Putamen (tissue), 1 donor: ENCODE results near the gene SAXO2.
"Not testable (repeated sequence)": the region's sequence is repeated elsewhere in the genome, so short reads cannot be mapped to it uniquely, and the experiment has no call there.

Source experiments
- DNase-seq: peaks from one replicate; pipeline ENCODE4 v3.0.0-alpha.2; 2016; ENCODE audit warnings: low spot score

The SAXO2 gene

GRCh38 chr15:82314769-82315518 is 52.3 kb downstream of the SAXO2 start:
- no peak for DNase-seq

DNA sequence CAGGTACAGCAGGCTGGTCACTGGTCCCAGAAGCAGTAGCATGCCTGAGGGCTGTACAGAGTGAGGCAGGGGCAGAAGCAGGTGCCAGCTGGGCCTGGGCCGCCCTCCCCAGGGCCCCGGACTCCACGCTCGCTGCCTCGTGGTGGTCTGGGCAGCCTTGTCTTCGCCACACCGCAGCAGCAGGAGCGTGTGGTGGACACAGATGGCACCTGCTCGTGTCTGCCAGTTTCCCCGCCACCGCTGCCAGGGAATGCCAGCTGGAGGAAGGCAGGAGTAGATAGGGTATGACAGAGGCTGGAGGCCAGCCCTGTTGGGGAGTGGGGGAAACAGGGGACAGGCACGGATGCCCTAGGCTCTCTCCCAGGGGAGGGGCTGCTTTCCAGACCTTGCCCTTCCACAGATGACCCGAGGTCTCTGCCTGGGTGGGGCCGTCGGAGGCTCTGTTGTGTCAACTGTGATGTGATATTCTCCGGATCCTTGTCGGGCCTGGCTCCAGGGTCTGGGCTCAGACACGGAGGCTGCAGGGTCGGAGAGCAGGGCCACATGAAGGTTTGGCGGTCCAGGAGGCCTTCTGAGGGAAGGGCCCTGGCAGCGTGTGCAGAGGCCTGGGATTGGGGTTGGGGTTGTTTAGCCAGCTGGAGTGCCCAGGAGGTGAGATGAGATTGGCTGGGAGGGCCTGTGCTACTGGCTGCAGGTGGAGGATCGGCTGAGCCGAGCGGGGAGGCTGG is 53.1 kb downstream of the SAXO2 start:
- no peak for DNase-seq

- not testable (repeated sequence) for DNase-seq
Measured at GRCh38 chr15:82316247-82317090, 53.9 kb downstream of the SAXO2 start.

GRCh38 chr15:82317091-82317489 is 54.5 kb downstream of the SAXO2 start:
- DNase-seq: no peak

DNA sequence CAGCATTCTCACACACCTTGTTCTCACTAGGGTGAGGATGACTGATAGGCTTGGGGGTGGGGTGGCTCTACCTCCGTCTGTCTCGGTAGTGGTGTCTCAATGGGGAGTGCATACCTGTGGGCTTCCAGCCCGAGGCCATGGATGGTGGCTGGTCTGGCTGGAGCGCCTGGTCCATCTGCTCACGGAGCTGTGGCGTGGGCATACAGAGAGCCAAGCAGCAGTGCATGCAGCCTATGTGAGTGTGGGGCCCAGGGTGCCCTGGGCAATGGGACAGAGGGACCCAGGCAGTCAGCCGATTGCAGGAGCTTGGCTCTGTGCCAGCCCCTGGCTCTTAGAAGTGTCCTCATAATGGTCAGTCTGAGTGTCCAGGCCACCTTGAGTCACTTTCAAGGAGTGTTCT is 54.9 kb downstream of the SAXO2 start:
- DNase-seq: not testable (repeated sequence)

- not testable (repeated sequence) for DNase-seq
Measured at GRCh38 chr15:82318281-82318680, 55.7 kb downstream of the SAXO2 start.

DNA sequence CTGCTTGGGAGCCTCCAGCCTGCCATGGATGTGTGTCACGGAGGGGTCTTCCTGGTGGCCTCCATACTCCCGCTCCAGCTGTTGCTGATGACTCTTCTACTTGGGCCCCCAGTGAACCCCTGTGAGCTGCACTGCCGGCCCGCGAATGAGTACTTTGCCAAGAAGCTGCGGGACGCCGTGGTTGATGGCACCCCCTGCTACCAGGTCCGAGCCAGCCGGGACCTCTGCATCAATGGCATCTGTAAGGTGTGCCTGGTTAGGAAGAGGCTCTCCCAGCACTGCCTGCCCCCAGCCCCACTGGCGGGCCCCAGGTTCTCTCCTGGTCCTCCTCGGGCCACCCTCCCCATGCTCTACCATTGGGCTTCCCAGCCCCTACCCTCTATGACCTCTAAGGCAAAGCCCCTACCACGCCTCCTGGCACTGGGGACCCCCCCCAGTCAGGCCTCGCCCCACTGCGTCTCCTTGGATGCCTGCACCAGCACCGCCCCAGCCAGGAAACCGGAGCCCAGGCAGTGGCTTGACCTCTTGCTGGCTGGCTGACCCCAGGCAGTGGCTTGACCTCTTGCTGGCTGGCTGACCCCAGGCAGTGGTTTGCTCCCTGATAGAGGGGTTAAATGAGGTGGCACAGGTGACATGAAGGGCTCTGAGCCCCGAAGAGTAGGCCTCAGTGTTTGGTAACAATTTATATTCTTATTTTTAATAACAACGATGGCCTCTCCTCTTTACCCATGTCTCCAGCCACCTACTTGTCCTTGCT is 57.1 kb downstream of the SAXO2 start:
- not testable (repeated sequence) for DNase-seq

DNA sequence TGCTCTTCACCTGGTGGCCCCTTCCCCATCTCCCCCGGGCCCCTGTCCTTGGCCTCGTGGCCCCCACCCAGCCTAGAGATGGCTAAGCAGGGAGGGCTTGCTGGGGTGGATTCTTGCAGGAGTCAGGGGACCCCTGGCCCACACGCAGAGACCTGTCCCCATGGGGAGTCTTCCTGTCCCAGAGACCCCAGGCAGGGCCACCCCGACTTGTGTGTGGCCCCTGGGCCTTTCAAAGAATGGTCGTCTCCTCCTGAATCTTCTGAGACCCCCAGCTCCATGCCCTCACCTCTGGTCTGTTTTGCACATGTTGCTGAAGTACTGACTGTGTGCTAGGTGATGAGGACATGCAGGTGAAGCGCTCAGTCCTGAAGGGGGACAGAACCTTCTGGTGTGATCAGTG is 58.2 kb downstream of the SAXO2 start:
- not testable (repeated sequence) for DNase-seq

- DNase-seq: not testable (repeated sequence)
Measured at GRCh38 chr15:82322488-82322887, 59.9 kb downstream of the SAXO2 start.

GRCh38 chr15:82324831-82325230 is 62.2 kb downstream of the SAXO2 start:
- DNase-seq: not testable (repeated sequence)

GRCh38 chr15:82325646-82326045 is 63.0 kb downstream of the SAXO2 start:
- DNase-seq: not testable (repeated sequence)

DNA sequence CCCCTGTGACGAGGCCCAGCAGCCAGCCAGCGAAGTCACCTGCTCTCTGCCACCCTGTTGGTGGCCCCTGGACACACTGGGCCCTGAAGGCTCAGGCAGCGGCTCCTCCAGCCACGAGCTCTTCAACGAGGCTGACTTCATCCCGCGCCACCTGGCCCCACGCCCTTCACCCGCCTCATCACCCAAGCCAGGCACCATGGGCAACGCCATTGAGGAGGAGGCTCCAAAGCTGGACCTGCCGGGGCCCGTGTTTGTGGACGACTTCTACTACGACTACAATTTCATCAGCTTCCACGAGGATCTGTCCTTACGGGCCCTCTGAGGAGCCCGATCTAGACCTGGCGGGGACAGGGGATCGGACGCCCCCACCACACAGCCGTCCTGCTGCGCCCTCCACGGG is 64.3 kb downstream of the SAXO2 start:
- not testable (repeated sequence) for DNase-seq

- not testable (repeated sequence) for DNase-seq
Measured at GRCh38 chr15:82327372-82327771, 64.8 kb downstream of the SAXO2 start.

DNA sequence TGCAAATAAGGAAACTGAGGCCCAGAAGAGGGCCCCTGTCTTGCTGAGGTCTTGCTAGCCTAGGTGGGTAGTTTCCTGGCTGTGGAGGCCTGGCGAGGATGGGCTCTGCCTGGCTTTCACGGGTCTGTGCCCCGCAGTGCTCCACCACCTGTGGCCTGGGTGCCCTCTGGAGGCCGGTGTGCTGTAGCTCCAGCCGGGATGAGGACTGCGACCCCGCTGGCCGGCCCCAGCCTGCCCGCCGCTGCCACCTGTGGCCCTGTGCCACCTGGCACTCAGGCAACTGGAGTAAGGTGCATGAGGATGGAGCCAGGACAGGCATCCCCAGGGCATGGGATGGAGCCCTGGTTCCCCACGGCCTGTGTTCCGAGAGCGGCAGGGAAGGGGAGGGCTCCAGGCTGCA is 66.4 kb downstream of the SAXO2 start:
- not testable (repeated sequence) for DNase-seq

- not testable (repeated sequence) for DNase-seq
Measured at GRCh38 chr15:82330921-82331320, 68.3 kb downstream of the SAXO2 start.

GRCh38 chr15:82331576-82332304 is 69.1 kb downstream of the SAXO2 start:
- DNase-seq: not testable (repeated sequence)

DNA sequence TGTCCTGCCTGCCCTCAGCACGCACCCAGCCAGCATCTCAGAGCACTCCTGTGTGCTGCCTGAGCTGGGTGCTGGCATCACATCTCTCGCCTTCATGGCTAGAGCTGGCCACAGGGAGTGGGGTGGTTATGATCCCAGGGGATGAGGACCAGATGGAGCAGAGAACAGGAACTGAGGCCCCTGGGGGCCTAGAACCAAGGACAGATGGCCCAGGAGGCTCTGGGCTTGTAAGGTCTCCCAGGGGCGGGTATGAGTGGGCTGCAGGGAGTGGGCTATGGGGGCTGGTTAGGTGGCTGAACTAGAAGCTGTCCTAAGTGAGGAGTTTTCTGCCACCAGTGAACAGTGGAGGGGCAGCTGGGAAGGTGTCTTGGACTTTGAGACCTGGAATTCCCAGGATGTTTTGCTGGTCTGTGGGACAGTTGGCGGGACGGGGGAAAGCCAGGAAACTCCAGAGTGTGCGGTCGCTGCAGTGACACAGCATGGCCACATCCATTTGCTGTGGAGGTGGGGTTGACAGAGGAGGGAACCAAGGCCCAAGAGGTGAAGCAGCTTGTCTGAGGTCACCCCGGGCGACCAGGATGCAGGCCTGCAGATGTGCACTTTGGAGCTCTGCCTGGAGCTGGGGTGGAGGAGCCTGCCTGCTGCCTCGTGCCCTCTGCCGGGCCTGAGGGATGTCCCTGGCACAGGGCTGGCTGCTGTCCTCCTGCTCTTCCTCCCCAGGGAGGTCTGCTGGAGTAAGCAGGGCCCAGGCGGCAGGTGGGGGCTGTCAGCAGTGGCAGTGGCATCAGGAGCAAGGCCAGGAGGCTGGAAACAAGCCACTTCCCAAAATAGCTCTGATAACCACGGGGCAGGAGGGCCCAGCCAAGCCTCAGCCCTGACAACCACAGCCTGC is 70.3 kb downstream of the SAXO2 start:
- DNase-seq: not testable (repeated sequence)

GRCh38 chr15:82333603-82334553 is 71.3 kb downstream of the SAXO2 start:
- not testable (repeated sequence) for DNase-seq
